Mesenchymal stem cell (in vitro differentiated cells and primary cell): ENCODE results near the gene TST.
A peak's percentile ranks its signal among the peaks of the same experiment; 100 is the strongest.

Experiments
- DNase-seq: peaks from one replicate; pipeline ENCODE4 v3.0.0-alpha.2; 2013
- H2AFZ ChIP-seq: one replicate; pipeline ENCODE4 v1.6.1; 2013; ENCODE audit warnings: low read depth, mild to moderate bottlenecking, control low read depth, inconsistent platforms, low read length, moderate library complexity
- H2AK5ac ChIP-seq: 2 replicates; pipeline ENCODE4 v1.6.1; 2013; ENCODE audit warnings: low read length, moderate library complexity, mild to moderate bottlenecking, inconsistent platforms; ENCODE audit not compliant: severe bottlenecking
- H2BK120ac ChIP-seq: one replicate; pipeline ENCODE4 v1.6.1; 2013; ENCODE audit warnings: low read depth, mild to moderate bottlenecking, inconsistent platforms, low read length, moderate library complexity
- H2BK12ac ChIP-seq, 2 experiments: one replicate each; pipeline ENCODE4 v1.6.1; 2013; ENCODE audit warnings: inconsistent platforms in 2 of 2, low read length in 2 of 2, mild to moderate bottlenecking in 2 of 2, moderate library complexity in 2 of 2, control low read depth in 1 of 2
- H2BK15ac ChIP-seq: one replicate; pipeline ENCODE4 v1.6.1; 2013; ENCODE audit warnings: mild to moderate bottlenecking, low read depth, inconsistent platforms; ENCODE audit not compliant: poor library complexity, severe bottlenecking
- H2BK5ac ChIP-seq: 2 replicates; pipeline ENCODE4 v1.6.1; 2013; ENCODE audit warnings: low read depth, mild to moderate bottlenecking, low read length, control low read depth, inconsistent platforms; ENCODE audit not compliant: poor library complexity, severe bottlenecking
- H3K14ac ChIP-seq, 2 experiments: one replicate each; pipeline ENCODE4 v1.6.1; 2013; ENCODE audit warnings: inconsistent platforms in 2 of 2, low read length in 2 of 2, control low read depth in 1 of 2, mild to moderate bottlenecking in 1 of 2, moderate library complexity in 1 of 2
- H3K18ac ChIP-seq, 2 experiments: one replicate each; pipeline ENCODE4 v1.6.1; 2013; ENCODE audit warnings: inconsistent platforms in 2 of 2, low read length in 2 of 2, control low read depth in 1 of 2, low read depth in 1 of 2, mild to moderate bottlenecking in 1 of 2
- H3K23ac ChIP-seq, 2 experiments: one replicate each; pipeline ENCODE4 v1.6.1; 2013; ENCODE audit warnings: inconsistent platforms in 2 of 2, low read length in 2 of 2, mild to moderate bottlenecking in 2 of 2, moderate library complexity in 2 of 2, control low read depth in 1 of 2
- H3K27ac ChIP-seq: 2 replicates; pipeline ENCODE4 v1.5.1; 2013; ENCODE audit warnings: mild to moderate bottlenecking, moderate library complexity, low read length, control low read depth, inconsistent platforms; ENCODE audit not compliant: poor library complexity, severe bottlenecking
- H3K27me3 ChIP-seq, 2 experiments: 2 replicates each; pipeline versions ENCODE4 v1.6.1 to v1.7.0; 2013; ENCODE audit warnings: low read length in 2 of 2, mild to moderate bottlenecking in 2 of 2, moderate library complexity in 2 of 2, control low read depth in 1 of 2, inconsistent platforms in 1 of 2; ENCODE audit not compliant: control insufficient read depth in 1 of 2, insufficient read depth in 1 of 2
- H3K36me3 ChIP-seq, 2 experiments: 2 replicates each; pipeline versions ENCODE4 v1.6.1 to v1.7.0; 2013; ENCODE audit warnings: low read length in 2 of 2, control low read depth in 1 of 2, inconsistent platforms in 1 of 2, low read depth in 1 of 2, mild to moderate bottlenecking in 1 of 2; ENCODE audit not compliant: insufficient read depth in 2 of 2, control insufficient read depth in 1 of 2
- H3K4ac ChIP-seq, 2 experiments: one replicate each; pipeline ENCODE4 v1.6.1; 2013; ENCODE audit warnings: inconsistent platforms in 2 of 2, low read length in 2 of 2, mild to moderate bottlenecking in 2 of 2, moderate library complexity in 2 of 2, control low read depth in 1 of 2, low read depth in 1 of 2
- H3K4me1 ChIP-seq: 2 replicates; pipeline ENCODE4 v1.6.1; 2013; ENCODE audit warnings: low read depth, low read length, control low read depth; ENCODE audit not compliant: control insufficient read depth, insufficient read depth
- H3K4me2 ChIP-seq: 2 replicates; pipeline ENCODE4 v1.6.1; 2013; ENCODE audit warnings: low read length, mild to moderate bottlenecking, inconsistent platforms; ENCODE audit not compliant: poor library complexity, severe bottlenecking
- H3K4me3 ChIP-seq, 2 experiments: 2 replicates each; pipeline versions ENCODE4 v1.5.1 to v1.7.0; 2013; ENCODE audit warnings: low read length in 2 of 2, mild to moderate bottlenecking in 2 of 2, control low read depth in 1 of 2, low read depth in 1 of 2; ENCODE audit not compliant: insufficient read depth in 1 of 2
- H3K79me1 ChIP-seq: replicated peaks from 2 replicates; pipeline ENCODE4 v1.6.1; 2013; ENCODE audit warnings: mild to moderate bottlenecking, control low read depth, low read length, inconsistent platforms; ENCODE audit not compliant: poor library complexity, severe bottlenecking
- H3K9ac ChIP-seq: 2 replicates; pipeline ENCODE4 v1.7.0; 2013; ENCODE audit warnings: mild to moderate bottlenecking, low read length, moderate library complexity
- H3K9me3 ChIP-seq: 2 replicates; pipeline ENCODE4 v1.7.0; 2013; ENCODE audit warnings: mild to moderate bottlenecking, low read length; ENCODE audit not compliant: control insufficient read depth
- H4K8ac ChIP-seq: one replicate; pipeline ENCODE4 v1.6.1; 2013; ENCODE audit warnings: inconsistent platforms, mild to moderate bottlenecking, low read length, moderate library complexity
- H4K91ac ChIP-seq: one replicate; pipeline ENCODE4 v1.6.1; 2013; ENCODE audit warnings: mild to moderate bottlenecking, low read length, inconsistent platforms
- WGBS: methylation state at CpG from one replicate; pipeline ENCODE4 v1.1.7; 2013; ENCODE audit warnings: mixed read lengths; 5-methylcytosine and 5-hydroxymethylcytosine counted together

Gene TST

DNA sequence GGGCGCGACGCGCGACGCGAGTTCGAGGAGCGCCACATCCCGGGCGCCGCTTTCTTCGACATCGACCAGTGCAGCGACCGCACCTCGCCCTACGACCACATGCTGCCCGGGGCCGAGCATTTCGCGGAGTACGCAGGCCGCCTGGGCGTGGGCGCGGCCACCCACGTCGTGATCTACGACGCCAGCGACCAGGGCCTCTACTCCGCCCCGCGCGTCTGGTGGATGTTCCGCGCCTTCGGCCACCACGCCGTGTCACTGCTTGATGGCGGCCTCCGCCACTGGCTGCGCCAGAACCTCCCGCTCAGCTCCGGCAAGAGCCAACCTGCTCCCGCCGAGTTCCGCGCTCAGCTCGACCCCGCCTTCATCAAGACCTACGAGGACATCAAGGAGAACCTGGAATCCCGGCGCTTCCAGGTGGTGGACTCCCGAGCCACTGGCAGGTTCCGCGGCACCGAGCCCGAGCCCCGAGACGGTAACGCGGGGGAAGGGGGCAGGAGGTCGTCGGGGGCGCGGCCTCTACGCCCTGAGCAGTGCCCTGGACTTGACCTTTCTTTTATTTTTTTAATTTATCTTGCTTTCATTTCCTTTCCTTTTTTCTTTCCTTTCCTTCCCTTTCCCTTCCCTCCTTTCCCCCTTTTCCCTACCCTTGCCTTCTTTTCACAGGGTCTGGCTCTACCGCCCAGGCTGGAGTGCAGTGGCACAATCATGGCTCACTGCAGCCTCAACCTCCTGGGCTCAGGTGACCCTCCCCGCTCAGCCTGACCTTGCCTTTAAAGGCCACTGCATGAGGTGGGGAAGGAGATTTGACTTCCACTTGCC is 5.3 kb upstream of the TST start:
- Histone ChIP-seq H3K9ac (no peak overlapping the region), H4K8ac (no peak overlapping the region), H4K91ac (no peak overlapping the region), H3K79me1 (peaks cover 59% of the 10 kb centered on the region), H3K23ac (no peak overlapping the region), H2AK5ac (no peak overlapping the region), H3K4ac (no peak overlapping the region), H2AFZ (no peak overlapping the region), H2BK5ac (no peak overlapping the region), H2BK15ac (no peak overlapping the region), H3K27me3 (no peaks in the 10 kb centered on the region), H3K36me3 (peaks cover 35 to 60% of the 10 kb centered on the region in 2 experiments), H2BK120ac (no peak overlapping the region), H3K18ac (no peak overlapping the region), H3K9me3 (no peaks in the 10 kb centered on the region), H3K27ac (no peak overlapping the region), H2BK12ac (no peak overlapping the region), H3K4me2 (no peak overlapping the region), H3K4me1 (peaks cover 21% of the 10 kb centered on the region), H3K14ac (no peak overlapping the region), H3K4me3 (no peak overlapping the region)
- WGBS = 97% methylated on average over 61 of the region's 71 CpGs
- DNase-seq = no peak

DNA sequence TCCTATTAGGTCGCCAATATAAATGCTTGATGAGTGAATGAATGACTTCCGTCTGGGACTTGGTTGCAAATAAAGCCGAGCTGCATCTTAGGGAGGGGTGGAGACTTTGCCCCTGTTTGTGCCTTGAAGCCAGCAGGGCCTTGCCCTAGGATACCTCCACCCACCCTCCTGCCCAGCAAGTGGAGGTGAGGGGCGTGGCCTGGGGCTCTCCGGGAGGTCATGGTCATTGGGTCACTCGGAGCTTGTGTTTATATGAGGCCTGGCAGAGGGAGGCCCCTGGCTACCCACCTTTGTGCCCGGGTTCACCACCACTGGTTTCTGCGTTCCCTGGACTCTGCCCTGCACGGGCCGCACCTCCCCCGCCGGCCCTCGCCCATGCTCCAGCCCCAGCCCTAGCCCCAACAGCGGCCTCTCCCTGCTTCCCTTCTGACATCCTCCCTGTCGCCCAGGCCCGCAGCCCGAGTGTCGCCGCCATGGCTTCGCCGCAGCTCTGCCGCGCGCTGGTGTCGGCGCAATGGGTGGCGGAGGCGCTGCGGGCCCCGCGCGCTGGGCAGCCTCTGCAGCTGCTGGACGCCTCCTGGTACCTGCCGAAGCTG is 4.6 kb upstream of the TST start:
- Histone ChIP-seq H2AK5ac (no peak overlapping the region), H2AFZ (no peak overlapping the region), H4K8ac (no peak overlapping the region), H3K4me3 (no peak overlapping the region), H3K27ac (no peak overlapping the region), H3K4me1 (peaks cover 21% of the 10 kb centered on the region), H3K4ac (no peak overlapping the region), H2BK15ac (no peak overlapping the region), H3K79me1 (peaks cover 52% of the 10 kb centered on the region), H3K9me3 (no peaks in the 10 kb centered on the region), H3K36me3 (peaks cover 28 to 53% of the 10 kb centered on the region in 2 experiments), H3K23ac (no peak overlapping the region), H3K9ac (no peak overlapping the region), H4K91ac (no peak overlapping the region), H2BK12ac (no peak overlapping the region), H2BK120ac (no peak overlapping the region), H3K14ac (no peak overlapping the region), H2BK5ac (no peak overlapping the region), H3K27me3 (no peaks in the 10 kb centered on the region), H3K4me2 (no peak overlapping the region), H3K18ac (no peak overlapping the region)
- WGBS = 96% methylated on average over 34 of the region's 34 CpGs
- no peak for DNase-seq

DNA sequence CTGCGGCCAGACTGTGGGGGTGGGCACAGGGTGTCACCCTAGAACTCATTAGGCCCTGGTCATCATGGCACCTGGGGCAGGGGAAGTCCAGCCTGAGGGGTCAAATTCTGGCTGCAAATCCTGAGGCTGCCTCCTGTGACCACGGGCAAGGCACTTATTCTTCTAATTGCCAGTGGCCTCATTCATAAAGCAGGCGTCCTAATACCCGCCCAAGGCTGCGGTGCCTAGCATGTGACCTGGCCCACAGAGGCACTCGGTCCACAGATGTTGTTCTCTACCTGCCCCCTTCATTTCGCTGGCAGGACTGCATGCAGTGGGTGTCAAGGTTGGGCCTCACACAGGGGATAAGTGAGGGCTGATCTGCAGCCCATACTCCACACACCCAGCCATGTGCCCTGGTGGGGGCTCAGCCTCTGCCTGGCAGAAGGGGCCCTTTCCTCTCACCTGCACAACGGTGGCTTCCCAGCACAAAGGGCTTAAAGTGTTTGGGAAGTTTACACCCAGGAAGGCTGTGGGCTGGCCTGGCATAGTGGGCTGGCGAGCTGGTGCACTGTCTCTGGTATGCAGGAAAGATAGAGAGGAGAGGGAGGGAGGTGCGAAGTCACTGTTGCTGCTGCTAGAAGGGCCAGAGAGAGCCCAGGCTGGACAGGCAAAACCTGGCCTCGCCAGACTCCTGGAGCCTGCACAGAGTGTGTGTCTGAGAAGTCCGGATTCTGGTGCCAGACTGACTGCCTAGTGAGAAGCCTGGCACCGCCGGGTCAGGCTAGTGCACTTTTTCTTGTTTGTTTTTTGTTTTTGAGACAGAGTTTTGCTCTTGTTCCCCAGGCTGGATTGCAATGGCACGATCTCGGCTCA is 3.5 kb upstream of the TST start:
- 96% methylated on average over 16 of the region's 16 CpGs for WGBS
- H3K27me3 ChIP-seq = no peaks in the 10 kb centered on the region
- H2BK5ac ChIP-seq = no peak overlapping the region
- peaks cover 30% of the 10 kb centered on the region for H3K4me1 ChIP-seq
- H3K4me3 ChIP-seq = peak overlapping the region in 1 of 2 experiments; percentile 3
- no peak overlapping the region for H2BK120ac ChIP-seq
- no peak overlapping the region for H2BK15ac ChIP-seq
- H2AFZ ChIP-seq = no peak overlapping the region
- H3K9ac ChIP-seq = no peak overlapping the region
- no peak overlapping the region for H3K23ac ChIP-seq
- H3K18ac ChIP-seq = no peak overlapping the region
- H4K8ac ChIP-seq = peak overlapping the region; percentile 81
- H3K14ac ChIP-seq = no peak overlapping the region
- no peak overlapping the region for H4K91ac ChIP-seq
- H2AK5ac ChIP-seq = no peak overlapping the region
- DNase-seq = no peak
- H3K79me1 ChIP-seq = peaks cover 60% of the 10 kb centered on the region
- no peak overlapping the region for H3K4ac ChIP-seq
- H3K9me3 ChIP-seq = no peaks in the 10 kb centered on the region
- H3K4me2 ChIP-seq = no peak overlapping the region
- no peak overlapping the region for H3K27ac ChIP-seq
- peaks cover 26 to 57% of the 10 kb centered on the region in 2 experiments for H3K36me3 ChIP-seq
- H2BK12ac ChIP-seq = no peak overlapping the region
